ENCODE data around the gene REEP1.

DNA sequence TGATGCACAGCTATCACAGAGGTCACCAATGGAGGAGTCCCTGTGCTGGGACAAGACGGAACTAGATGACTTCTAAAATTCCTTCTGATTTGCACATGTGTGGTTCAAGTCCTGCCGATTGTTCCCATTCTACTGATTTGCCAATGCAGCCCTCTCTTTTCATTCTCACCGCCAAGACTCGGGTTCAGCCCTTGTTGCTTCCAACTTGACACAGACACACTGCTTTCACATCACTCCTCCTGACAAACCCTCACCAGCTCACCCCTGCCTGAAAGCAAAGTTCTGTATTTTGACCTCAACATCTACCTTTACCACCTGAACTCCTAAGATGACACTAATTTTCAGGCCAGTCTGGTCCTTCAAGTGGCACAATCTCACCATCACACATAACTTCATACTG is 25.5 kb downstream of the REEP1 start:
- TF ChIP-seq TAF1 (IDR thresholded peaks at IDR 0.05; ENCODE audit: low read depth, low read length) (no peak), POLR2A (IDR thresholded peaks at IDR 0.05; ENCODE audit: low read depth, low read length) (no peak)
